Measurements from ENCODE around the gene KCNG2. TPM values are rescaled to one million over a fixed set of nuclear protein-coding genes. Genes with fewer than 3 reads are reported as not detected.
A peak's percentile ranks its signal among the peaks of the same experiment; 100 is the strongest.

The KCNG2 gene
- total RNA-seq, 1 donor = not detected

- Histone ChIP-seq H3K9me3 (ENCODE audit: low read depth, low read length) (peaks cover 2% of the 10 kb centered on the region), H3K36me3 (ENCODE audit: insufficient read depth, low read length) (no peaks in the 10 kb centered on the region), H3K4me3 (ENCODE audit: insufficient read depth, low read length) (no peak overlapping the region), H3K4me1 (ENCODE audit: insufficient read depth, low read length) (peaks cover 6% of the 10 kb centered on the region), H2AFZ (ENCODE audit: low read length) (no peak overlapping the region), H4K20me1 (ENCODE audit: insufficient read depth, low read length) (no peaks in the 10 kb centered on the region), H3K27me3 (ENCODE audit: insufficient read depth, low read length) (no peaks in the 10 kb centered on the region), H3K79me2 (ENCODE audit: insufficient read depth, low read length) (no peaks in the 10 kb centered on the region), H3K27ac (ENCODE audit: low read depth, low read length) (no peak overlapping the region), H3K4me2 (ENCODE audit: insufficient read depth, low read length) (no peak overlapping the region)
- DNase-seq (ENCODE audit: insufficient read length, low spot score, missing footprints) = no peak
- TF ChIP-seq CTCF (IDR thresholded peaks at IDR 0.05; ENCODE audit: extremely low read depth, low read depth, low read length) = no peak
Measured at GRCh38 chr18:79763407-79763806, 34.3 kb upstream of the KCNG2 start.

DNA sequence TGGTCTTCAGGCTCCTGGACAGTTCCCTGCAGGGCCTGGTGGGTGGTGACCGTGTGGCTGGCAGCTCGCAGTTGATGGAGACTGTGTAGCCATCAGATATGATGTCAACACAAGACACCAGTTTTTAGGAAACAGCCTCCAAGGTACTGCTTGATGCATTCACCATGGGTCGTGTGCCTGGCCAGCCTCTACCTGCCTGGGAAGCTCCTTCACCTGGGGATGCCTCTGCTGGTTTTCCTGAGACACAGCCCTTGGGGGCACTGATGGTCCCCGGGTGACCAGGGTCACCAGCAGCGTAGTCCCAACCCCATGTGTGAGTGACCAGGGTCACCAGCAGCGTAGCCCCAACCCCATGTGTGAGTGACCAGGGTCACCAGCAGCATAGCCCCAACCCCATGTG, 33.6 kb upstream of the KCNG2 start:
- peak; percentile 69 for DNase-seq (ENCODE audit: insufficient read length, low spot score, missing footprints)
- H3K27me3 ChIP-seq (ENCODE audit: insufficient read depth, low read length) = no peaks in the 10 kb centered on the region
- no peaks in the 10 kb centered on the region for H3K79me2 ChIP-seq (ENCODE audit: insufficient read depth, low read length)
- peaks cover 6% of the 10 kb centered on the region for H3K4me1 ChIP-seq (ENCODE audit: insufficient read depth, low read length)
- no peak overlapping the region for H3K4me3 ChIP-seq (ENCODE audit: insufficient read depth, low read length)
- H3K36me3 ChIP-seq (ENCODE audit: insufficient read depth, low read length) = no peaks in the 10 kb centered on the region
- no peak overlapping the region for H2AFZ ChIP-seq (ENCODE audit: low read length)
- H3K27ac ChIP-seq (ENCODE audit: low read depth, low read length) = no peak overlapping the region
- H4K20me1 ChIP-seq (ENCODE audit: insufficient read depth, low read length) = no peaks in the 10 kb centered on the region
- no peak for TF ChIP-seq CTCF (IDR thresholded peaks at IDR 0.05; ENCODE audit: extremely low read depth, low read depth, low read length)
- peaks cover 2% of the 10 kb centered on the region for H3K9me3 ChIP-seq (ENCODE audit: low read depth, low read length)
- H3K4me2 ChIP-seq (ENCODE audit: insufficient read depth, low read length) = no peak overlapping the region

GRCh38 chr18:79765491-79766245, 32.1 kb upstream of the KCNG2 start:
- Histone ChIP-seq H3K27me3 (ENCODE audit: insufficient read depth, low read length) (no peaks in the 10 kb centered on the region), H3K4me3 (ENCODE audit: insufficient read depth, low read length) (no peak overlapping the region), H3K79me2 (ENCODE audit: insufficient read depth, low read length) (no peaks in the 10 kb centered on the region), H3K4me1 (ENCODE audit: insufficient read depth, low read length) (peaks cover 6% of the 10 kb centered on the region), H3K4me2 (ENCODE audit: insufficient read depth, low read length) (no peak overlapping the region), H2AFZ (ENCODE audit: low read length) (no peak overlapping the region), H4K20me1 (ENCODE audit: insufficient read depth, low read length) (no peaks in the 10 kb centered on the region), H3K9me3 (ENCODE audit: low read depth, low read length) (peaks cover 2% of the 10 kb centered on the region), H3K27ac (ENCODE audit: low read depth, low read length) (no peak overlapping the region), H3K36me3 (ENCODE audit: insufficient read depth, low read length) (no peaks in the 10 kb centered on the region)
- no peak for TF ChIP-seq CTCF (IDR thresholded peaks at IDR 0.05; ENCODE audit: extremely low read depth, low read depth, low read length)
- peak; percentile 98 for DNase-seq (ENCODE audit: insufficient read length, low spot score, missing footprints)

- peak; percentile 76 for DNase-seq (ENCODE audit: insufficient read length, low spot score, missing footprints)
- Histone ChIP-seq H3K4me2 (ENCODE audit: insufficient read depth, low read length) (no peak overlapping the region), H3K4me1 (ENCODE audit: insufficient read depth, low read length) (peaks cover 6% of the 10 kb centered on the region)
Measured at GRCh38 chr18:79766308-79766707, 31.4 kb upstream of the KCNG2 start.

More at GRCh38 chr18:79766308-79766707, 31.4 kb upstream of the KCNG2 start:
- Histone ChIP-seq H3K27me3 (ENCODE audit: insufficient read depth, low read length) (no peaks in the 10 kb centered on the region), H3K27ac (ENCODE audit: low read depth, low read length) (no peak overlapping the region), H3K9me3 (ENCODE audit: low read depth, low read length) (peaks cover 2% of the 10 kb centered on the region), H4K20me1 (ENCODE audit: insufficient read depth, low read length) (no peaks in the 10 kb centered on the region), H3K4me3 (ENCODE audit: insufficient read depth, low read length) (no peak overlapping the region), H2AFZ (ENCODE audit: low read length) (no peak overlapping the region), H3K79me2 (ENCODE audit: insufficient read depth, low read length) (no peaks in the 10 kb centered on the region), H3K36me3 (ENCODE audit: insufficient read depth, low read length) (no peaks in the 10 kb centered on the region)
- no peak for TF ChIP-seq CTCF (IDR thresholded peaks at IDR 0.05; ENCODE audit: extremely low read depth, low read depth, low read length)
